Karpas-422 (cell line): ENCODE results near the gene NPM1. TPM values are rescaled to one million over a fixed set of nuclear protein-coding genes. Genes with fewer than 3 reads are reported as not detected.
A peak's percentile ranks its signal among the peaks of the same experiment; 100 is the strongest.
"Not testable (repeated sequence)": the region's sequence is repeated elsewhere in the genome, so short reads cannot be mapped to it uniquely, and the experiment has no call there.

Experiments used
- DNase-seq: peaks from one replicate; pipeline ENCODE4 v3.0.0-alpha.2; 2015
- H2AFZ ChIP-seq: fragments of 200-600 bp; sonication (generic); 2 replicates; pipeline ENCODE4 v1.6.1; 2014; ENCODE audit warnings: antibody characterized with exemption, low read length, mixed read lengths
- H3K27ac ChIP-seq: fragments of 200-600 bp; sonication (generic); 2 replicates; pipeline ENCODE4 v1.5.1; 2014; ENCODE audit warnings: mild to moderate bottlenecking, low read length, moderate library complexity
- H3K27me3 ChIP-seq: fragments of 200-600 bp; sonication (generic); 2 replicates; pipeline ENCODE4 v1.6.1; 2014; ENCODE audit warnings: low read length, mixed read lengths
- H3K36me3 ChIP-seq: fragments of 200-600 bp; sonication (generic); 2 replicates; pipeline ENCODE4 v1.6.1; 2014; ENCODE audit warnings: low read length, mixed read lengths; ENCODE audit not compliant: insufficient read depth
- H3K4me1 ChIP-seq: fragments of 200-600 bp; sonication (generic); 2 replicates; pipeline ENCODE4 v1.6.1; 2014; ENCODE audit warnings: mild to moderate bottlenecking, low read length, mixed read lengths
- H3K4me2 ChIP-seq: fragments of 200-600 bp; sonication (generic); 2 replicates; pipeline ENCODE4 v1.6.1; 2014; ENCODE audit warnings: low read length, low read depth, mild to moderate bottlenecking; ENCODE audit not compliant: poor library complexity, severe bottlenecking
- H3K4me3 ChIP-seq: fragments of 200-600 bp; sonication (generic); 2 replicates; pipeline ENCODE4 v1.5.1; 2014; ENCODE audit warnings: mild to moderate bottlenecking, antibody characterized with exemption, low read length, mixed read lengths
- H3K79me2 ChIP-seq: fragments of 200-600 bp; sonication (generic); 2 replicates; pipeline ENCODE4 v1.6.1; 2014; ENCODE audit warnings: mild to moderate bottlenecking, low read length, mixed read lengths
- H3K9ac ChIP-seq: fragments of 200-600 bp; sonication (generic); 2 replicates; pipeline ENCODE4 v1.6.0; 2014; ENCODE audit warnings: low read length
- H3K9me2 ChIP-seq: fragments of 200-600 bp; sonication (generic), shearing (Covaris generic); replicated peaks from 2 replicates; pipeline ENCODE4 v1.6.0; 2014; ENCODE audit warnings: mild to moderate bottlenecking, low read length, moderate library complexity; ENCODE audit not compliant: insufficient read depth
- H3K9me3 ChIP-seq: fragments of 300-700, 200-600 bp; sonication (generic); 2 replicates; pipeline ENCODE4 v1.6.1; 2014; ENCODE audit warnings: low read length, mixed read lengths
- H4K20me1 ChIP-seq: fragments of 200-600 bp; sonication (generic); 2 replicates; pipeline ENCODE4 v1.6.1; 2014; ENCODE audit warnings: mild to moderate bottlenecking, antibody characterized with exemption, low read length, low read depth; ENCODE audit not compliant: insufficient read depth
- total RNA-seq: library from RNA; depleted of rRNA; stranded (reverse); fragments of >200 nt; shearing (Covaris generic); gene quantifications from 2 replicates; pipeline ENCODE4 v1.2.3, GENCODE V29; 2014; ENCODE audit warnings: low replicate concordance

Gene NPM1
- total RNA-seq, 1 experiment from 2014 or later = 1,970 TPM

GRCh38 chr5:171361151-171361550 lies 26.5 kb upstream of the NPM1 start:
- not testable (repeated sequence) for H2AFZ ChIP-seq, H3K79me2 ChIP-seq, H3K4me3 ChIP-seq, H3K27me3 ChIP-seq, H3K9me2 ChIP-seq, DNase-seq, H3K9ac ChIP-seq, H3K27ac ChIP-seq, H4K20me1 ChIP-seq, H3K9me3 ChIP-seq, H3K36me3 ChIP-seq, H3K4me2 ChIP-seq, H3K4me1 ChIP-seq

- H3K27me3 ChIP-seq = not testable (repeated sequence)
Measured at GRCh38 chr5:171363249-171363648, 24.4 kb upstream of the NPM1 start.

GRCh38 chr5:171363846-171364245 lies 23.8 kb upstream of the NPM1 start:
- H3K9me2 ChIP-seq = no peaks in the 10 kb centered on the region
- no peaks in the 10 kb centered on the region for H3K79me2 ChIP-seq
- H4K20me1 ChIP-seq = no peaks in the 10 kb centered on the region
- no peak for DNase-seq
- no peaks in the 10 kb centered on the region for H3K9me3 ChIP-seq
- no peak overlapping the region for H3K27ac ChIP-seq
- H3K36me3 ChIP-seq = no peaks in the 10 kb centered on the region
- H3K4me1 ChIP-seq = no peaks in the 10 kb centered on the region
- no peak overlapping the region for H2AFZ ChIP-seq
- no peaks in the 10 kb centered on the region for H3K27me3 ChIP-seq
- no peak overlapping the region for H3K9ac ChIP-seq
- no peak overlapping the region for H3K4me2 ChIP-seq
- no peak overlapping the region for H3K4me3 ChIP-seq

More at GRCh38 chr5:171363249-171363648, 24.4 kb upstream of the NPM1 start:
- not testable (repeated sequence) for H3K4me2 ChIP-seq, H3K4me1 ChIP-seq, H3K27ac ChIP-seq, H3K79me2 ChIP-seq, H2AFZ ChIP-seq, H4K20me1 ChIP-seq, H3K9me3 ChIP-seq, H3K4me3 ChIP-seq, H3K9me2 ChIP-seq, H3K36me3 ChIP-seq, H3K9ac ChIP-seq, DNase-seq

- H2AFZ ChIP-seq = no peak overlapping the region
- H3K4me3 ChIP-seq = no peak overlapping the region
- H3K27ac ChIP-seq = no peak overlapping the region
- H3K36me3 ChIP-seq = no peaks in the 10 kb centered on the region
- no peak overlapping the region for H3K4me2 ChIP-seq
- no peak overlapping the region for H3K9ac ChIP-seq
- no peaks in the 10 kb centered on the region for H3K9me2 ChIP-seq
- H3K79me2 ChIP-seq = no peaks in the 10 kb centered on the region
- DNase-seq = peak; percentile 59
- no peaks in the 10 kb centered on the region for H3K9me3 ChIP-seq
- H3K4me1 ChIP-seq = no peaks in the 10 kb centered on the region
- H3K27me3 ChIP-seq = no peaks in the 10 kb centered on the region
- no peaks in the 10 kb centered on the region for H4K20me1 ChIP-seq
Measured at GRCh38 chr5:171365351-171365750, 22.3 kb upstream of the NPM1 start.

- H3K9me2 ChIP-seq = no peaks in the 10 kb centered on the region
- H3K4me3 ChIP-seq = no peak overlapping the region
- DNase-seq = no peak
- H4K20me1 ChIP-seq = no peaks in the 10 kb centered on the region
- no peak overlapping the region for H2AFZ ChIP-seq
- H3K36me3 ChIP-seq = no peaks in the 10 kb centered on the region
- H3K9me3 ChIP-seq = no peaks in the 10 kb centered on the region
- H3K27me3 ChIP-seq = no peaks in the 10 kb centered on the region
- H3K79me2 ChIP-seq = no peaks in the 10 kb centered on the region
- no peak overlapping the region for H3K27ac ChIP-seq
- H3K4me1 ChIP-seq = no peaks in the 10 kb centered on the region
- no peak overlapping the region for H3K9ac ChIP-seq
- no peak overlapping the region for H3K4me2 ChIP-seq
Measured at GRCh38 chr5:171366645-171367044, 21.0 kb upstream of the NPM1 start.

GRCh38 chr5:171367424-171368370 lies 20.0 kb upstream of the NPM1 start:
- no peaks in the 10 kb centered on the region for H4K20me1 ChIP-seq
- no peaks in the 10 kb centered on the region for H3K9me3 ChIP-seq
- H3K36me3 ChIP-seq = no peaks in the 10 kb centered on the region
- H3K9ac ChIP-seq = no peak overlapping the region
- H2AFZ ChIP-seq = no peak overlapping the region
- no peaks in the 10 kb centered on the region for H3K79me2 ChIP-seq
- H3K4me1 ChIP-seq = no peaks in the 10 kb centered on the region
- no peak overlapping the region for H3K27ac ChIP-seq
- no peaks in the 10 kb centered on the region for H3K9me2 ChIP-seq
- no peak overlapping the region for H3K4me3 ChIP-seq
- no peaks in the 10 kb centered on the region for H3K27me3 ChIP-seq
- no peak for DNase-seq
- H3K4me2 ChIP-seq = no peak overlapping the region

GRCh38 chr5:171369056-171369455 lies 18.6 kb upstream of the NPM1 start:
- H3K36me3 ChIP-seq = no peaks in the 10 kb centered on the region
- no peaks in the 10 kb centered on the region for H3K79me2 ChIP-seq
- H3K9ac ChIP-seq = no peak overlapping the region
- H3K9me2 ChIP-seq = no peaks in the 10 kb centered on the region
- no peaks in the 10 kb centered on the region for H3K4me1 ChIP-seq
- no peaks in the 10 kb centered on the region for H3K9me3 ChIP-seq
- no peak overlapping the region for H3K4me3 ChIP-seq
- no peak overlapping the region for H3K4me2 ChIP-seq
- no peaks in the 10 kb centered on the region for H4K20me1 ChIP-seq
- H3K27me3 ChIP-seq = no peaks in the 10 kb centered on the region
- no peak overlapping the region for H2AFZ ChIP-seq
- no peak for DNase-seq
- H3K27ac ChIP-seq = no peak overlapping the region

- Histone ChIP-seq H3K4me3 (no peak overlapping the region), H3K79me2 (no peaks in the 10 kb centered on the region), H3K9ac (no peak overlapping the region), H3K36me3 (no peaks in the 10 kb centered on the region), H3K9me2 (no peaks in the 10 kb centered on the region), H3K4me1 (no peaks in the 10 kb centered on the region), H2AFZ (no peak overlapping the region), H4K20me1 (no peaks in the 10 kb centered on the region), H3K27ac (no peak overlapping the region), H3K9me3 (no peaks in the 10 kb centered on the region), H3K4me2 (no peak overlapping the region), H3K27me3 (no peaks in the 10 kb centered on the region)
- DNase-seq = no peak
Measured at GRCh38 chr5:171369898-171370297, 17.8 kb upstream of the NPM1 start.
